ENCODE results near the gene FAM199X. TPM values are rescaled to one million over a fixed set of nuclear protein-coding genes. Genes with fewer than 3 reads are reported as not detected.

The FAM199X gene
- total RNA-seq (10 to 100 TPM; 19.9 to 21.4 TPM), polyA plus RNA-seq (1 to 10 TPM; 7.6 to 8.7 (median 8.4) TPM), total RNA-seq (27.5 to 74.3 (median 41.1) reads per million in 6 experiments)

DNA sequence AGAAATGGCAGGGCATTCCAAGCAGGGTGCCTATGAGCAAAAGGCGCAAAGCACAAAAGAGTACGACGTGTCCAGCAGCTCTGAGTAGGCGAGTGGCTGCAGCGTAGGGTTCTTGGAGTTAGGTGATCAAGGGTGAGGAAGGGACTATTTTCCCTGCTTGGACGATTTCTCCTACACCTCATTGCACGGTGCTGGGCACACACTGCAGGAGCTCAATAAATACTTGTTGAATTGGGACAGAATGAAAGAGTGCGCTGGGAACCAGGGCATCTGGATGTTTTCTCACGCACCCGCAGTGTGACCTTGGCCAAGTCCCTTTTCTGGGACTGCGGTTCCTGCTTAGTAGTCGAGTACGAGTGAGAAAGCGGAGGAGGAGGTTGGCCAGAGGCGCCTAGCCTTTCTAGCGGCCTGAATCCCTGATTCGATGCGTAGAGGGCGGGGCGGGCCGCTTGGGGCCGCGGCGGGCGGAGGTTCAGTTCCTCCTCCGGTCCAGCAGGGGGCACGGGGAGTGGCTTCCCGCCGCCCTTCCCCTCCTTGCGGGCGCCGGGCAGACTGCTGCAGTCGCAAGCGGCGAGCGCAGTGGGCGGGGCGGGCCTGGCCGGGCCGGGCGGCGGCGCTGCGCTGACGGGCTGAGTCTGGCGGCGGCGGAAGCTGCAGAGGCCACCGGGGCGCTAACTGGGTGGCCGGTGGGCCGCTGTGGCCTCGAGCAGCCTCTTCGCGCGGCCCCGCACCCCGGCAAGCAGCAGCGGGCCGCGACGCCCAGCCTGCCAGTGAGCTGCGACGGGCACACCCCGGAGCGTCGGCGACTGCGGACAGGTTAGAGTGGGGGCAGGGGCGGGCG, at the start of gene FAM199X:
TSS of gene FAM199X (plus strand) at position 560 of the 841 bp plus-strand sequence. CDS start 333 bp downstream, outside the sequence.
- no peaks in the 10 kb centered on the region for H3K27me3 Mint-ChIP-seq
- DNase-seq (peak; percentile 72 to 87 (median 78)), ATAC-seq (peak; percentile 94 to 96)
- H3K9me3 Mint-ChIP-seq = no peaks in the 10 kb centered on the region
- H3K4me1 Mint-ChIP-seq = peaks cover 24 to 39% (median 34%) of the 10 kb centered on the region in 4 donors
- peak within 1 kb of the TSS; percentile 82 to 97 (median 95) for H3K27ac Mint-ChIP-seq
- H3K36me3 Mint-ChIP-seq = peaks cover 0 to 5% (median 0%) of the 10 kb centered on the region in 3 donors
- POLR2A ChIA-PET = interaction anchor here (0.7 to 2.8 kb wide), 4 partner anchors 9 to 55 kb away, joined by 3 to 37 read pairs (median 4); partner anchors contain the start of gene SLC25A53
- H3K4me3 Mint-ChIP-seq = peak within 1 kb of the TSS; percentile 75 to 92 (median 86)

DNA sequence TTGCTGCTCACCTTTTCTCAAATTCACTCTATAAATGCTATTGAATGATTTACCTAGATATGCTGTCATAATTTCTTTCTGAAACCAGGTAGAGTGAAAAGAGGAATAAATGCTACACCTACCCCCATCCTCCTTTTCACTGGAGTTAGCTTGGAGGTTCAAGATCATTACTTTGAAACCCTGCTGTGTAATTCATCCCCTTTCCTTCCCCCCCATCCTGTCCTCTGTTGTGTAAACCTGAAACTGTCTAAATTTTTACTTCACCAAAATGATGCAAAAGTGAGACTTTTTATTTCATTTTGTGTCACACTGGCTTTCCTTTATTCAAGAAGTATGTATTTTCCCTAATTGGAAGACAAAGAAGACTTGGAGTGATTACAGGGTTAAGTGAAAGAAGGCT, 48.5 kb upstream of the FAM199X start:
- POLR2A ChIA-PET = no interaction called here
- Mint-ChIP-seq H3K36me3 (no peaks in the 10 kb centered on the region), H3K27ac (peak overlapping the region in 4 of 10 donors; percentile 19 to 75 (median 57)), H3K4me3 (no peak overlapping the region), H3K9me3 (no peaks in the 10 kb centered on the region), H3K4me1 (peaks cover 12 to 35% (median 32%) of the 10 kb centered on the region in 4 donors), H3K27me3 (no peaks in the 10 kb centered on the region)
- no peak for DNase-seq
- no peak for ATAC-seq

- H3K4me1 Mint-ChIP-seq = peaks cover 17 to 36% (median 35%) of the 10 kb centered on the region in 4 donors
Measured at GRCh38 chrX:104118765-104119164, 47.5 kb upstream of the FAM199X start.

DNA sequence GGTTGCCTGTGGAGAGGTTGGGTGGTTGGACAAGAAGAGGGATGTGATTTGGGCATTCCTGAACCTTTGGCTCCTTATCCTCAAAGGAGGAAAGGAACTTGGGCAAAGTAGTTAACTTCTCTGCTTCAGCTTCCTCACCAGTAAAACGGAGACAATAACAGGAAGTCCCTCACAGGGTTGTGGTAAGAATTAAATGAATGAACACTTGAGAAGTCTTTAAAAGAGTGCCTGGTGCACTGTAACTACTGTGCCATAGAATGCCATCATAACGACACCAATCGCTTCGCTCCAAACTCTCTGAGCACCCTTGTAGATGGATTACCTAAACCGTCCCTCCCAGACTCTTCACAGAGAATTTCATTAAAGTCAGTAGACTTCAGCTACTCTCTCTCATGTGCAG, 43.4 kb upstream of the FAM199X start:
- peak overlapping the region; percentile 64 to 95 (median 93) for H3K27ac Mint-ChIP-seq
- peaks cover 12 to 54% (median 29%) of the 10 kb centered on the region in 4 donors for H3K4me1 Mint-ChIP-seq
- H3K9me3 Mint-ChIP-seq = no peaks in the 10 kb centered on the region
- no peaks in the 10 kb centered on the region for H3K27me3 Mint-ChIP-seq
- DNase-seq (peak in 3 of 10 donors; percentile 8 to 52 (median 39)), ATAC-seq (peak; percentile 95 to 96)
- H3K4me3 Mint-ChIP-seq = peak overlapping the region; percentile 34 to 83 (median 59)
- H3K36me3 Mint-ChIP-seq = peaks cover 0 to 14% (median 0%) of the 10 kb centered on the region in 3 donors
- POLR2A ChIA-PET = interaction anchor here (0.7 to 1.8 kb wide), 3 partner anchors 10 to 34 kb away, joined by 4 to 9 read pairs (median 7); partner anchors contain the start of genes SLC25A53 and ZCCHC18

More at GRCh38 chrX:104118765-104119164, 47.5 kb upstream of the FAM199X start:
- H3K36me3 Mint-ChIP-seq = no peaks in the 10 kb centered on the region
- no peaks in the 10 kb centered on the region for H3K9me3 Mint-ChIP-seq
- POLR2A ChIA-PET = interaction anchor here (1.0 to 1.4 kb wide), 2 partner anchors 38 to 40 kb away, joined by 3 read pairs; partner anchors contain the start of gene SLC25A53
- ATAC-seq (no peak), DNase-seq (no peak)
- no peaks in the 10 kb centered on the region for H3K27me3 Mint-ChIP-seq
- H3K27ac Mint-ChIP-seq = peak overlapping the region in 1 of 10 donors; percentile 72
- no peak overlapping the region for H3K4me3 Mint-ChIP-seq

- POLR2A ChIA-PET = no interaction called here
- no peaks in the 10 kb centered on the region for H3K27me3 Mint-ChIP-seq
- peak overlapping the region in 1 of 10 donors; percentile 24 for H3K4me3 Mint-ChIP-seq
- DNase-seq (no peak), ATAC-seq (no peak)
- H3K4me1 Mint-ChIP-seq = peaks cover 9 to 43% (median 25%) of the 10 kb centered on the region in 4 donors
- no peaks in the 10 kb centered on the region for H3K9me3 Mint-ChIP-seq
- peaks cover 0 to 44% (median 0%) of the 10 kb centered on the region in 3 donors for H3K36me3 Mint-ChIP-seq
- peak overlapping the region in 6 of 10 donors; percentile 14 to 74 (median 46) for H3K27ac Mint-ChIP-seq
Measured at GRCh38 chrX:104126856-104127255, 39.4 kb upstream of the FAM199X start.

DNA sequence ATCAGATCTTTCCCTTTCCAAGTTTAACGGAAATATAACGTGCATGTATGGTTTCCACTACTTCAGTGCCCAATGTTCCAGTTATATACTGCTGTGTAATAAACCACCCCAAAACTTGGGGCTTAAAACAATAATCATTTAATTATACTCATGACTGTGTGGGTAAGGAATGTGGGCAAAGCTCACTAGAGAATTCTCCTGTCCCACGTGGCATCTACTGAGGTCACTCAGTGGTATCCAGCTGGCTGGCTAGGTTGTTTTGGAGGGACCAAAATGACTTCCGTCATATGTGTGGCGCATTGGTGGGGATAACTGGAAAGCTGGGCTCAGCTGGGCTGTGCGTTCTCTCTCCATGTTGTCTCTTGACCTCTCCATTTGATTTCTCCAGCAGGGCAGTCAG, 35.4 kb upstream of the FAM199X start:
- DNase-seq (no peak), ATAC-seq (no peak)
- Mint-ChIP-seq H3K4me1 (peaks cover 15 to 30% (median 21%) of the 10 kb centered on the region in 4 donors), H3K27ac (peak overlapping the region in 1 of 10 donors; percentile 41), H3K9me3 (no peaks in the 10 kb centered on the region), H3K4me3 (no peak overlapping the region), H3K27me3 (no peaks in the 10 kb centered on the region), H3K36me3 (peaks cover 0 to 46% (median 0%) of the 10 kb centered on the region in 3 donors)
- POLR2A ChIA-PET = no interaction called here

DNA sequence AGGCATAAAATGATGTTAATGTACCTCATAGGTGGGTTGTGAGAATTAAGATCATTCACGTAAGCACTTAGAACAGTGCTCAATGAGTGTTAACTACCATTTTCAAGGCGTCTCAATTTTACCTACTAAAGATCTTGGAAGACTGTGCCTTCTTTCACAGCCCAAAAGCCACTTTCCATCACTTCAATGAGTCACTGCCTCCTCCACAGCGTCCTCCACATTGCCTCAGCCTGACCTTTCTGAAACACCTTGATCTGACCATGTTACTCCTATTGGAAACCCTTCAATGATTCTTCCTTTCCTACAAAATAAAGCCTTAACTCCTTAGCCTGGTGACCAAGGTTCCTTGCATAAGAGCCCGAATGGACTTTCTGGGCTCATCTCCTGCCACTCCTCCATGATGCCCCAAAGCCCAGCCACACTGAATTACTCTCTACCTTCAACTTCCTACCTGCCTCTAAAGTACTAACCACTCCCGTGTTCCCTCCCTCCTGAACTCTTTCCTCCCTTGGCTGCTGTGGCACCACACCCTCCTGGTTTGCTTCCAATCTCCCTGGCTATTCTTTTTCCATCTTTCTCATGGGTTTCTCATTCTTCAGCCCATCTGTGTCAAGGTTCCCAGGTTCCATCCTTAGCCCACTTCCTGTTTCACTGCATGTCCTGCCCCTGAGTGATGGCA, 31.5 kb upstream of the FAM199X start:
- no peak for DNase-seq
- Mint-ChIP-seq H3K4me1 (peaks cover 15 to 25% (median 22%) of the 10 kb centered on the region in 4 donors), H3K27ac (peak overlapping the region in 3 of 10 donors; percentile 57 to 69 (median 67)), H3K9me3 (no peaks in the 10 kb centered on the region), H3K4me3 (peak overlapping the region in 2 of 10 donors; percentile 5 to 12), H3K36me3 (peaks cover 0 to 30% (median 0%) of the 10 kb centered on the region in 3 donors), H3K27me3 (no peaks in the 10 kb centered on the region)
- POLR2A ChIA-PET = interaction anchor here (1.7 kb wide), 1 partner anchor 22 kb away, joined by 7 read pairs; the partner anchor contains the start of gene ZCCHC18
- no peak for ATAC-seq

DNA sequence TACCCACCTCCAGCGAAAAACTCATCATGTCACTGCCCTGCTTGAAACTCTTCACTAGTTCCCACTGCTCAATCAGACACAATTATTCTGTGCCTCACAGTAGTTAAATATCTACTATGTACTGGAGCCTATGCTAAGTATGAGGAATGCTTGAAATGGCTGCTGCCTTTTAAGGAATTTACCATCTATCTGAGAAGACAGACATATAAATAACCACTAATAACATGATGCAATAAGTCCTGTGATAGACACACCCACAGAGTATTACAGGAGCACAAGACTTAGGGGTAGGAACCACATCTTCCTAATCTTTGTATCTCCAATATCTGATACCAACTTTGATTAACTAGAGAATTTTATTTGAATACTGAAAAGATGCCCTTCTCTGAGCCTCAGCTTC, 30.6 kb upstream of the FAM199X start:
- Mint-ChIP-seq H3K4me3 (no peak overlapping the region), H3K4me1 (peaks cover 15 to 25% (median 22%) of the 10 kb centered on the region in 4 donors), H3K27me3 (no peaks in the 10 kb centered on the region), H3K36me3 (peaks cover 0 to 21% (median 0%) of the 10 kb centered on the region in 3 donors), H3K9me3 (no peaks in the 10 kb centered on the region), H3K27ac (peak overlapping the region in 5 of 10 donors; percentile 16 to 69 (median 39))
- POLR2A ChIA-PET = interaction anchor here (1.7 kb wide), 1 partner anchor 23 kb away, joined by 7 read pairs; the partner anchor contains the start of gene ZCCHC18
- no peak for DNase-seq
- ATAC-seq = no peak

DNA sequence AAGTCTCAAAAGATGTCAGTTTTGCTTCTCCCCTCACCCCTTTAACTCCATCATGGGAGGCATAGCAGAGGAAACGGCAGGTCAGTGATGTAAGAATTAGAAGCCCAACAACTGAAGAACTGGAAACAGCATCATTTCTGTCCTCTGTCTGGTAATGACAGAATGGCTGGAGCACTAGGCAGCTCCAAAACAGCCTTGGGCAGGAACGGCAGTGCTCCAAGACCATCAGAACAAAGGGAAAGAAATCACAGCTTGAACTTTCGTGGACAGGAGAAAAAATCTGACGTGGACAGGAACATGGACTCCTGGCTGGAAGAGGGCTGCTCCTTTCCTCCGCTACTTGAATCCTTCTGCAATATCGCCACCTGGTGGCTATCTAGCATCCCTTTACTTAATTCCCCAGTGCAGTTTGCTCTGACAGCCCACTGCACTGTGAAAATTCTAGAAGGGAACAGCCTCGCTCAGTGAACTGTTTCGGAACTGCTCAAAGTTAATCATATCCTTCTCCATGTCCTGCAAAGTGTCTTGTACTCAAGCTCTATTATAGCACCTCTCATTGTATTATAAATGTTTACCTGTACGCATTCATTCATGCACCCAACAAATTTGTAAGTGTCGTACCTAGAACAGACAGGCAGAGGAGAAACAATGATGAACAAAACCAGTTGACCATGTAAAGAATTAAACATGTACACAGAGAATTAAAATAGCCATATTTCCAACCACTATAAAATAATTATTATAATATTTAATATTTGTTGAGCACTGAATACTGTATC, 29.8 kb upstream of the FAM199X start:
- no peak overlapping the region for H3K4me3 Mint-ChIP-seq
- peaks cover 0 to 13% (median 0%) of the 10 kb centered on the region in 3 donors for H3K36me3 Mint-ChIP-seq
- ATAC-seq (peak; percentile 72 to 91), DNase-seq (peak; percentile 26 to 76 (median 57))
- POLR2A ChIA-PET = interaction anchor here (0.8 to 1.7 kb wide), 3 partner anchors 9 to 24 kb away, joined by 3 to 7 read pairs (median 4); partner anchors contain the start of gene ZCCHC18
- H3K27me3 Mint-ChIP-seq = no peaks in the 10 kb centered on the region
- H3K9me3 Mint-ChIP-seq = no peaks in the 10 kb centered on the region
- peaks cover 15 to 26% (median 22%) of the 10 kb centered on the region in 4 donors for H3K4me1 Mint-ChIP-seq
- peak overlapping the region in 1 of 10 donors; percentile 16 for H3K27ac Mint-ChIP-seq

DNA sequence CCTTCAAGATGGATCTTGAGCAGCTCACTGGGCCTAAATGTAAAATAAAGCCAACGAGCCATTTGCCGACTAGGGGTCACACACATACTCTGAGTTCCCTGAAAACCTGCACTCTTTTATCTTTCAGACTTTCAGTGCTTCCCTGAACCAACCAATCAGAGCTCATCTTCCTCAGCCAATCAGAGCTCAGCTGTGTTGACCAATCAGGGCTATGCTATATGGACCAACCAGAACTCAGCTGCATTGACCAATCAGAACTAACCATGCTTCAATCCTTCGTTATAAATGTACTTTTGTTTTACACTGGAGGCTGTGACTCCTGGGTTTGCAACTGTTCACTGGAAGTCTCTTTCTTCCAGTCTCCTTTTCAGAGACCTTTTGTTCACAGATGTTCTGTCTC, 28.8 kb upstream of the FAM199X start:
- no peaks in the 10 kb centered on the region for H3K27me3 Mint-ChIP-seq
- POLR2A ChIA-PET = interaction anchor here (0.7 to 1.2 kb wide), 3 partner anchors 10 to 19 kb away, joined by 3 to 4 read pairs (median 3); partner anchors contain the start of gene SLC25A53
- ATAC-seq = peak in 1 of 2 donors; percentile 49

GRCh38 chrX:104141087-104141760, 25.0 kb upstream of the FAM199X start:
- ATAC-seq (no peak), DNase-seq (no peak)
- Mint-ChIP-seq H3K4me1 (peaks cover 12 to 39% (median 24%) of the 10 kb centered on the region in 4 donors), H3K27ac (peak overlapping the region in 1 of 10 donors; percentile 67), H3K27me3 (no peaks in the 10 kb centered on the region), H3K4me3 (no peak overlapping the region), H3K36me3 (peaks cover 4 to 9% (median 6%) of the 10 kb centered on the region in 3 donors), H3K9me3 (peaks cover 0 to 4% (median 0%) of the 10 kb centered on the region in 9 donors)
- POLR2A ChIA-PET = interaction anchor here (1.1 kb wide), 1 partner anchor 16 kb away, joined by 3 read pairs; the partner anchor contains the start of gene SLC25A53

More for the DNA sequence above, 28.8 kb upstream of the FAM199X start:
- Mint-ChIP-seq H3K27ac (peak overlapping the region in 3 of 10 donors; percentile 25 to 65 (median 55)), H3K4me3 (no peak overlapping the region), H3K36me3 (peaks cover 0 to 10% (median 0%) of the 10 kb centered on the region in 3 donors), H3K4me1 (peaks cover 15 to 31% (median 28%) of the 10 kb centered on the region in 4 donors), H3K9me3 (no peaks in the 10 kb centered on the region)
- DNase-seq = peak in 1 of 10 donors; percentile 9
